H9 (cell line): ENCODE results near the gene POLA1. TPM values are rescaled to one million over a fixed set of nuclear protein-coding genes. Genes with fewer than 3 reads are reported as not detected.

ENCODE experiments used
- DNase-seq: peaks from one replicate; pipeline ENCODE4 v3.0.0-alpha.2; 2017
- H2AFZ ChIP-seq: one replicate; pipeline ENCODE4 v1.6.1; 2013; ENCODE audit warnings: mild to moderate bottlenecking, low read length, control low read depth, moderate library complexity
- H2AK5ac ChIP-seq: 2 replicates; pipeline ENCODE4 v1.6.1; 2013; ENCODE audit warnings: low read length, control low read depth, mixed read lengths; ENCODE audit not compliant: insufficient read length
- H2BK120ac ChIP-seq: one replicate; pipeline ENCODE4 v1.6.1; 2013; ENCODE audit warnings: low read depth, mild to moderate bottlenecking, low read length, control low read depth, inconsistent platforms; ENCODE audit not compliant: poor library complexity, severe bottlenecking
- H2BK12ac ChIP-seq: 2 replicates; pipeline ENCODE4 v1.6.1; 2013; ENCODE audit warnings: low read length, control low read depth, mixed read lengths, low read depth; ENCODE audit not compliant: insufficient read length
- H2BK15ac ChIP-seq: 2 replicates; pipeline ENCODE4 v1.6.1; 2013; ENCODE audit warnings: low read depth, low read length, control low read depth
- H2BK20ac ChIP-seq: one replicate; pipeline ENCODE4 v1.6.1; 2013; ENCODE audit warnings: low read depth, mild to moderate bottlenecking, low read length, control low read depth, inconsistent platforms; ENCODE audit not compliant: poor library complexity, severe bottlenecking
- H2BK5ac ChIP-seq: 2 replicates; pipeline ENCODE4 v1.6.1; 2013; ENCODE audit warnings: low read length, control low read depth, mixed read lengths; ENCODE audit not compliant: insufficient read length
- H3K14ac ChIP-seq: 2 replicates; pipeline ENCODE4 v1.6.1; 2013; ENCODE audit warnings: low read length, control low read depth; ENCODE audit not compliant: insufficient read depth
- H3K18ac ChIP-seq: 2 replicates; pipeline ENCODE4 v1.6.1; 2013; ENCODE audit warnings: low read depth, mild to moderate bottlenecking, mixed read lengths, low read length, control low read depth; ENCODE audit not compliant: insufficient read length
- H3K23ac ChIP-seq: 2 replicates; pipeline ENCODE4 v1.6.1; 2013; ENCODE audit warnings: low read length, control low read depth, mixed read lengths, low read depth; ENCODE audit not compliant: insufficient read length
- H3K23me2 ChIP-seq: 2 replicates; pipeline ENCODE4 v1.6.1; 2013; ENCODE audit warnings: low read depth, mild to moderate bottlenecking, mixed read lengths, low read length, control low read depth; ENCODE audit not compliant: insufficient read length, poor library complexity, severe bottlenecking
- H3K27ac ChIP-seq: 2 replicates; pipeline ENCODE4 v1.5.1; 2013; ENCODE audit warnings: low read length, control low read depth, mixed read lengths, low read depth; ENCODE audit not compliant: insufficient read length
- H3K27me3 ChIP-seq: 2 replicates; pipeline ENCODE4 v1.6.1; 2013; ENCODE audit warnings: low read length, control low read depth, inconsistent platforms; ENCODE audit not compliant: insufficient read depth
- H3K4ac ChIP-seq: 2 replicates; pipeline ENCODE4 v1.6.1; 2013; ENCODE audit warnings: low read depth, mild to moderate bottlenecking, control low read depth, inconsistent platforms, low read length, moderate library complexity
- H3K4me1 ChIP-seq: 2 replicates; pipeline ENCODE4 v1.6.1; 2013; ENCODE audit warnings: low read length, control low read depth, inconsistent platforms; ENCODE audit not compliant: insufficient read depth
- H3K4me2 ChIP-seq: 2 replicates; pipeline ENCODE4 v1.6.1; 2013; ENCODE audit warnings: low read length, control low read depth, mixed read lengths; ENCODE audit not compliant: insufficient read length, insufficient read depth
- H3K56ac ChIP-seq: 2 replicates; pipeline ENCODE4 v1.6.1; 2013; ENCODE audit warnings: low read depth, mild to moderate bottlenecking, mixed read lengths, low read length, control low read depth; ENCODE audit not compliant: insufficient read length
- H3K79me1 ChIP-seq: 2 replicates; pipeline ENCODE4 v1.6.1; 2013; ENCODE audit warnings: low read depth, mild to moderate bottlenecking, moderate library complexity, low read length, control low read depth, inconsistent platforms; ENCODE audit not compliant: insufficient read depth, poor library complexity, severe bottlenecking
- H3K79me2 ChIP-seq: 2 replicates; pipeline ENCODE4 v1.6.1; 2013; ENCODE audit warnings: low read length, control low read depth, inconsistent platforms; ENCODE audit not compliant: insufficient read depth
- H3K9ac ChIP-seq: 2 replicates; pipeline ENCODE4 v1.6.1; 2013; ENCODE audit warnings: low read length, control low read depth, mixed read lengths; ENCODE audit not compliant: insufficient read length; ENCODE audit errors: extremely low read depth
- H3K9me3 ChIP-seq: one replicate; pipeline ENCODE4 v1.6.1; 2013; ENCODE audit warnings: low read depth, low read length, inconsistent platforms; ENCODE audit not compliant: control insufficient read depth
- H3T11ph ChIP-seq: one replicate; pipeline ENCODE4 v1.6.1; 2013; ENCODE audit warnings: mild to moderate bottlenecking, low read length, control low read depth, inconsistent platforms
- H4K20me1 ChIP-seq: one replicate; pipeline ENCODE4 v1.6.1; 2013; ENCODE audit not compliant: control insufficient read depth, insufficient read length, insufficient read depth
- H4K5ac ChIP-seq: 2 replicates; pipeline ENCODE4 v1.6.1; 2013; ENCODE audit warnings: low read depth, mild to moderate bottlenecking, mixed read lengths, low read length, control low read depth; ENCODE audit not compliant: insufficient read length
- H4K8ac ChIP-seq: replicated peaks from 2 replicates; pipeline ENCODE4 v1.6.1; 2013; ENCODE audit warnings: low read length, control low read depth, mixed read lengths, low read depth; ENCODE audit not compliant: insufficient read length
- H4K91ac ChIP-seq: 2 replicates; pipeline ENCODE4 v1.6.1; 2013; ENCODE audit warnings: low read depth, mild to moderate bottlenecking, moderate library complexity, mixed read lengths, low read length, control low read depth; ENCODE audit not compliant: insufficient read length
- H3K27ac Mint-ChIP-seq, 3 experiments: 2 replicates in 2 of 3; 3 replicates in 1 of 3; pipeline ENCODE4 v1.8.0; 2020 to 2021; ENCODE audit warnings: mixed read lengths in 3 of 3, mild to moderate bottlenecking in 1 of 3, moderate library complexity in 1 of 3
- H3K27me3 Mint-ChIP-seq: 2 replicates; pipeline ENCODE4 v1.8.0; 2021; ENCODE audit warnings: low read depth, mild to moderate bottlenecking, moderate library complexity, mixed read lengths
- H3K36me3 Mint-ChIP-seq, 3 experiments: 2 replicates in 2 of 3; 3 replicates in 1 of 3; pipeline ENCODE4 v1.8.0; 2020 to 2021; ENCODE audit warnings: low read depth in 3 of 3, mixed read lengths in 3 of 3; ENCODE audit not compliant: insufficient read depth in 1 of 3
- H3K4me1 Mint-ChIP-seq, 2 experiments: 2 replicates each; pipeline ENCODE4 v1.8.0; 2020; ENCODE audit warnings: mixed read lengths in 2 of 2
- H3K4me3 Mint-ChIP-seq, 2 experiments: 2 replicates in 1 of 2; 3 replicates in 1 of 2; pipeline ENCODE4 v1.8.0; 2020 to 2021; ENCODE audit warnings: mild to moderate bottlenecking in 2 of 2, mixed read lengths in 2 of 2, moderate library complexity in 1 of 2
- H3K9me3 Mint-ChIP-seq, 2 experiments: 2 replicates in 1 of 2; 3 replicates in 1 of 2; pipeline ENCODE4 v1.8.0; 2020; ENCODE audit warnings: mild to moderate bottlenecking in 2 of 2, mixed read lengths in 2 of 2, moderate library complexity in 1 of 2
- total RNA-seq: library from RNA; stranded (reverse); gene quantifications from 2 replicates; pipeline ENCODE4 v1.2.1, GENCODE V29; 2021
- TF ChIP-seq, protein P1 (sequence below): fragments of 200-600 bp; sonication (generic); conservative IDR thresholded peaks from 3 replicates; pipeline ENCODE4 v1.8.0; 2021; ENCODE audit warnings: antibody characterized with exemption, mild to moderate bottlenecking

The POLA1 gene
- total RNA-seq, 1 experiment from 2014 or later, result 60.2 TPM

DNA sequence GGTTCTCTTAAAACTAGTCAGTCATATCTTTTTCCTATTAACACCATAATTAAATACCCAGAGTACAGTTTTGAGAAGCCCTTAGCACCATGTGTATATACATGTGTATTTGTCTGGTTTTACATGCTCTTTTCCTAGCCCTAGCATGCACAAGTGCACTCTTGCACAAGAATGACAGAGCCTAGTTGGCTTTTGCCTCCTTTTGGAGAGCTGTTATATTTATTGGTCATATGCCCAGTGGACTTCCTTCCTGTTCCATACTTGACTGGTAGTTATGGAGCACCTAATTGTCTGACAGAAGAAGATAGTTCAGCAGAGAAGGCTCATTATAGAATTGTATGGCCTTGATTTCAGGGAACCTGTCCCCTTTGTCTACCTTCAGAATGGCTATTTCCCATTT, 166.4 kb downstream of the POLA1 start:
- H3K79me1 ChIP-seq, result no peaks in the 10 kb centered on the region
- H4K91ac ChIP-seq, result no peak overlapping the region
- H4K8ac ChIP-seq, result no peak overlapping the region
- H3K23me2 ChIP-seq, result no peaks in the 10 kb centered on the region
- no peak overlapping the region for H3T11ph ChIP-seq
- Mint-ChIP-seq H3K4me3 (no peak overlapping the region), H3K27ac (no peak overlapping the region), H3K36me3 (peaks cover 0 to 4% (median 3%) of the 10 kb centered on the region in 3 experiments; a peak in 1 of 7 replicates), H3K4me1 (peaks cover 0 to 6% of the 10 kb centered on the region in 2 experiments; a peak in 2 of 4 replicates), H3K27me3 (no peaks in the 10 kb centered on the region), H3K9me3 (no peaks in the 10 kb centered on the region)
- no peaks in the 10 kb centered on the region for H4K20me1 ChIP-seq
- H2BK5ac ChIP-seq, result no peak overlapping the region
- TF ChIP-seq, protein P1, sequence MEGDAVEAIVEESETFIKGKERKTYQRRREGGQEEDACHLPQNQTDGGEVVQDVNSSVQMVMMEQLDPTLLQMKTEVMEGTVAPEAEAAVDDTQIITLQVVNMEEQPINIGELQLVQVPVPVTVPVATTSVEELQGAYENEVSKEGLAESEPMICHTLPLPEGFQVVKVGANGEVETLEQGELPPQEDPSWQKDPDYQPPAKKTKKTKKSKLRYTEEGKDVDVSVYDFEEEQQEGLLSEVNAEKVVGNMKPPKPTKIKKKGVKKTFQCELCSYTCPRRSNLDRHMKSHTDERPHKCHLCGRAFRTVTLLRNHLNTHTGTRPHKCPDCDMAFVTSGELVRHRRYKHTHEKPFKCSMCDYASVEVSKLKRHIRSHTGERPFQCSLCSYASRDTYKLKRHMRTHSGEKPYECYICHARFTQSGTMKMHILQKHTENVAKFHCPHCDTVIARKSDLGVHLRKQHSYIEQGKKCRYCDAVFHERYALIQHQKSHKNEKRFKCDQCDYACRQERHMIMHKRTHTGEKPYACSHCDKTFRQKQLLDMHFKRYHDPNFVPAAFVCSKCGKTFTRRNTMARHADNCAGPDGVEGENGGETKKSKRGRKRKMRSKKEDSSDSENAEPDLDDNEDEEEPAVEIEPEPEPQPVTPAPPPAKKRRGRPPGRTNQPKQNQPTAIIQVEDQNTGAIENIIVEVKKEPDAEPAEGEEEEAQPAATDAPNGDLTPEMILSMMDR, result no peak
- no peak overlapping the region for H3K27ac ChIP-seq
- no peak overlapping the region for H3K23ac ChIP-seq
- 0 out of 2 replicates have a peak, but pooled peaks cover 2% of the 10 kb centered on the region for H3K4me1 ChIP-seq
- no peak overlapping the region for H2BK15ac ChIP-seq
- no peak overlapping the region for H3K9ac ChIP-seq
- no peak overlapping the region for H3K14ac ChIP-seq
- H2AK5ac ChIP-seq, result no peak overlapping the region
- no peak overlapping the region for H4K5ac ChIP-seq
- H3K9me3 ChIP-seq, result no peaks in the 10 kb centered on the region
- DNase-seq, result no peak
- H2BK12ac ChIP-seq, result no peak overlapping the region
- H3K4ac ChIP-seq, result no peak overlapping the region
- no peaks in the 10 kb centered on the region for H3K27me3 ChIP-seq
- H2BK120ac ChIP-seq, result no peak overlapping the region
- no peak overlapping the region for H3K18ac ChIP-seq
- no peak overlapping the region for H3K4me2 ChIP-seq
- no peak overlapping the region for H3K56ac ChIP-seq
- no peak overlapping the region for H2AFZ ChIP-seq
- H2BK20ac ChIP-seq, result no peak overlapping the region
- no peaks in the 10 kb centered on the region for H3K79me2 ChIP-seq
